Skeletal muscle satellite cell (primary cell): ENCODE data around the gene PEX11A.

ENCODE experiments used
- H3K27me3 ChIP-seq: 2 replicates; pipeline ENCODE4 v1.7.0; 2013; ENCODE audit warnings: low read length; ENCODE audit not compliant: control insufficient read depth, insufficient read depth
- H3K36me3 ChIP-seq: 2 replicates; pipeline ENCODE4 v1.7.0; 2013; ENCODE audit warnings: mild to moderate bottlenecking, control low read depth, low read length; ENCODE audit not compliant: insufficient read depth
- H3K4me1 ChIP-seq: 2 replicates; pipeline ENCODE4 v1.7.0; 2013; ENCODE audit warnings: low read length; ENCODE audit not compliant: control insufficient read depth, insufficient read depth
- H3K4me2 ChIP-seq: 2 replicates; pipeline ENCODE4 v1.7.0; 2013; ENCODE audit warnings: mild to moderate bottlenecking, low read length
- H3K4me3 ChIP-seq: 2 replicates; pipeline ENCODE4 v1.7.0; 2013; ENCODE audit warnings: low read length
- H3K9ac ChIP-seq: 2 replicates; pipeline ENCODE4 v1.7.0; 2013; ENCODE audit warnings: mild to moderate bottlenecking, low read depth, low read length, moderate library complexity
- H3K9me3 ChIP-seq: replicated peaks from 2 replicates; pipeline ENCODE4 v1.7.0; 2013; ENCODE audit warnings: mild to moderate bottlenecking, control low read depth, low read length

Gene PEX11A

DNA sequence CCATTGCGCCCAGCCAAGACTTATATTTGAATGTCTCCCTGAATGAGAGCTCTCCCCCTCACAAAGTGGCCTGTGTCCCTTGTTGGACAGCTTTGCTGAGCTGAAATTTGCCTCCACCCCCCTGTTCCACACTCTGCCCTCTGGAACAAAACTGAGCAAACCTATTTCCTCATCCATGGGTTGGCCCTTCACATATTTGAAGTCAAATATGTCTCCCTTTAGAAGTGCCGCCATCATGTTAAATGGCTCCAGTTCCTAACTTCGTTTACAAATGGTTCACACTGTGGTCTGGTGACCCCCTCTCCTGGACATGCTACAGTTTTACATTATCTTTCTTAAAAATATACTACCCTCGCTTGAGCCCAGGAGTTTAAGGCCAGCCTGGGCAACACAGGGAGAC is 16.0 kb downstream of the PEX11A start:
- Histone ChIP-seq H3K4me1 (peaks cover 6% of the 10 kb centered on the region), H3K9me3 (no peaks in the 10 kb centered on the region), H3K36me3 (no peaks in the 10 kb centered on the region), H3K4me2 (no peak overlapping the region), H3K9ac (no peak overlapping the region), H3K27me3 (no peaks in the 10 kb centered on the region), H3K4me3 (no peak overlapping the region)

- Histone ChIP-seq H3K36me3 (no peaks in the 10 kb centered on the region), H3K9me3 (no peaks in the 10 kb centered on the region), H3K9ac (no peak overlapping the region), H3K4me2 (no peak overlapping the region), H3K4me1 (peaks cover 3% of the 10 kb centered on the region), H3K27me3 (no peaks in the 10 kb centered on the region), H3K4me3 (no peak overlapping the region)
These were observed 17.4 kb downstream of the PEX11A start for GRCh38 chr15:89673165-89673512.

- no peaks in the 10 kb centered on the region for H3K27me3 ChIP-seq
- H3K9ac ChIP-seq, result no peak overlapping the region
- no peak overlapping the region for H3K4me2 ChIP-seq
These were observed 18.1 kb downstream of the PEX11A start for GRCh38 chr15:89672221-89673164.

GRCh38 chr15:89671687-89672086 is 18.9 kb downstream of the PEX11A start:
- Histone ChIP-seq H3K9me3 (no peaks in the 10 kb centered on the region), H3K9ac (no peak overlapping the region), H3K4me1 (peaks cover 3% of the 10 kb centered on the region), H3K27me3 (no peaks in the 10 kb centered on the region), H3K36me3 (no peaks in the 10 kb centered on the region), H3K4me2 (no peak overlapping the region), H3K4me3 (no peak overlapping the region)

More at GRCh38 chr15:89672221-89673164, 18.1 kb downstream of the PEX11A start:
- no peaks in the 10 kb centered on the region for H3K36me3 ChIP-seq
- H3K4me1 ChIP-seq, result peaks cover 3% of the 10 kb centered on the region
- no peaks in the 10 kb centered on the region for H3K9me3 ChIP-seq
- H3K4me3 ChIP-seq, result no peak overlapping the region

- H3K36me3 ChIP-seq, result no peaks in the 10 kb centered on the region
- no peaks in the 10 kb centered on the region for H3K27me3 ChIP-seq
- no peak overlapping the region for H3K4me2 ChIP-seq
- H3K4me1 ChIP-seq, result peaks cover 3% of the 10 kb centered on the region
- H3K9me3 ChIP-seq, result no peaks in the 10 kb centered on the region
- H3K4me3 ChIP-seq, result no peak overlapping the region
- no peak overlapping the region for H3K9ac ChIP-seq
These were observed 19.5 kb downstream of the PEX11A start for GRCh38 chr15:89670971-89671560.

- Histone ChIP-seq H3K9me3 (no peaks in the 10 kb centered on the region), H3K36me3 (no peaks in the 10 kb centered on the region), H3K4me2 (no peak overlapping the region), H3K27me3 (no peaks in the 10 kb centered on the region), H3K9ac (no peak overlapping the region), H3K4me3 (no peak overlapping the region), H3K4me1 (peaks cover 13% of the 10 kb centered on the region)
These were observed 20.6 kb downstream of the PEX11A start for GRCh38 chr15:89669941-89670340.

DNA sequence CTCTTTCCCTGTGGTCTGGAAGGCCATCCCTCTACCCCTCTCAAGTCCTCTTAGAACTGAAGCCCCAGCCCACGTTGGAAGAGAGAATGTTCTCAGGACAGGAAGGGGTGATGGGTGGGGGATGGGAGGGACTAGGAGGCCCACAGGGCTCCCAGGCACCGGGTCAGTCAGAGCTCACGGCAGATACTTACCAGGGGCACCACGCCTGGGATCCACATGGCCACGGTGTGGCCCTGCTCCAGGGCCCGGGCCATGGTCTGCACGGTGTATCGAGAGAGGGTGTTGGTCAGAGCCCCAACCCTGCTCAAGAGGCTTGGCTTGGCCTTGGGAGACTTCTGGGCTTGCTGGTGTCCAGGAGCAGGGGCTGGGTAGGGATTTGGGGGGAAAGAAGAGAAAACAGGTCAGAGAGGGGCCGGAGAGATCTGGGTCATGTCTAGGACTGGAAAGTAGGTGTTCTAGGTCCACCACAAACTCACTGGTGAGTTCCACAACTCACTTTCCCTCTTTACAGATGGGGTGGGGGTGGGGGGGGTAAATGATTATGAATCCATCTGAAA is 21.2 kb downstream of the PEX11A start:
- H3K9ac ChIP-seq, result no peak overlapping the region
- H3K4me1 ChIP-seq, result peaks cover 18% of the 10 kb centered on the region
- no peaks in the 10 kb centered on the region for H3K9me3 ChIP-seq
- H3K36me3 ChIP-seq, result no peaks in the 10 kb centered on the region
- no peak overlapping the region for H3K4me3 ChIP-seq
- no peak overlapping the region for H3K4me2 ChIP-seq
- H3K27me3 ChIP-seq, result no peaks in the 10 kb centered on the region

DNA sequence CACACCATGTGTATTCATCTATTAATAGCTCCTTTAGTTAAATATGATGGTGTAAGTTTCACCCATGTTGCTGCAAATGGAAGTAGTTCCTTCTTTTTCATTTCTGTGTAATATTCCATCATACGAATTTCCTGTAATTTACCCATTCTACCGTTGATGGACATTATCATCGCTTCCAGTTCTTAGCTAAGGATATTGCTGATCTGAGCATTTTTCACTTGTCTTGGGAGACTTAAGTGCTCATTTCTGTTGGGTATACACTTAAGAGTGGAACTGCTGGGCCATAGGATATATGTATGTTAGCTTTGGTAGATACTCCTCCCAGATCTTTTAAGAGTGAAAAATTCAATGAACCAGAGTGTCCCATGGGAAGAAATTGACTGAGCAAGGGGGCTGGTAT is 22.4 kb downstream of the PEX11A start:
- Histone ChIP-seq H3K27me3 (no peaks in the 10 kb centered on the region), H3K9ac (no peak overlapping the region), H3K4me3 (no peak overlapping the region), H3K9me3 (no peaks in the 10 kb centered on the region), H3K36me3 (no peaks in the 10 kb centered on the region), H3K4me1 (peaks cover 21% of the 10 kb centered on the region), H3K4me2 (no peak overlapping the region)

DNA sequence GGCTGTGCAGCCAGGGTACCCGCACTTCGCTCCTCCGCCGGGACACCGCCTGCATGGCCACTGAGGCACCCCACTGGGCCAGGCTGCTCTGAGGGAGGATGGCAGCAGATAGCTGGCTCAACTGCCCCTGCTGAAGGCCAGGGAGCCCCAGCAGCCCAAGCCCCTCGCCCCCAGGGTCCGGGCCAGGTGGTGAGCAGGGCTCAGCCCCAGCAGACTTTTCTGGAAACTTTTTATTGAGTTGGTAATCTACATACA is 22.9 kb downstream of the PEX11A start:
- Histone ChIP-seq H3K9ac (no peak overlapping the region), H3K27me3 (no peaks in the 10 kb centered on the region), H3K4me3 (no peak overlapping the region), H3K4me2 (no peak overlapping the region), H3K9me3 (no peaks in the 10 kb centered on the region), H3K36me3 (no peaks in the 10 kb centered on the region), H3K4me1 (peaks cover 27% of the 10 kb centered on the region)

- H3K4me2 ChIP-seq, result no peak overlapping the region
- no peaks in the 10 kb centered on the region for H3K27me3 ChIP-seq
- no peaks in the 10 kb centered on the region for H3K36me3 ChIP-seq
- H3K4me3 ChIP-seq, result no peak overlapping the region
- H3K9me3 ChIP-seq, result no peaks in the 10 kb centered on the region
- peaks cover 29% of the 10 kb centered on the region for H3K4me1 ChIP-seq
- no peak overlapping the region for H3K9ac ChIP-seq
These were observed 23.5 kb downstream of the PEX11A start for GRCh38 chr15:89666858-89667705.

DNA sequence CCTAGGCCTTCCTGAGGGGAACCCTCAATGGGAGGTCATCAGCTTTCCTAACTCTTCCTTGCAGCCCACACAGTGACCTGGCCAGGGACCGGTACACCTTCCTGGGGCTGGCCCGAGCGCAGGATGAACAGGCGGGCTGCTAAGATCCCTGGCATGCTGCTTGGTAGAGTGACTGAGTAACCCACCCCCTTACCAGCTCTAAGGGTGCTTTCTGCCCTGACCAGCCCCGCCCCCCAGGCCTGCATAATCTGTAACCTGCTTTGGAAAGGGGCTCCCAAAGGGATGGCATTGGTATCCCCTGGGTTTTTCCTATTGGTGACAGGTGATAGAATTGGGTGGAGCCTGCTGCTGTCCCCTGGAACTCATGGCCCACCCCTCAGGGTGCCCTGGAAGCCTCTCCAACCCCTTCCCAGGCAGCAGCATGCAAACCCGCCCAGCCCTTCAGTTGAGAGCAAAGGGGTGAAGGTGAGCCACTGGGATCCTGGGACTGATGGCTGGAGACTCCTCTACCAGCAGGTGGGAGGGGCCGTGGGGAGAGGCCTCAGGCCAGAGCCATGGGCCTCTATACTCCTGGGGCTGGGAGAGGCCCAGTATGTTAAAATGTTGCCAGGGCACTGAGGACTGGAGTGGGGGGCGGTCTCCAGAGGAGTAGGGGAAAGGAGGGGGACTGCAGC is 24.2 kb downstream of the PEX11A start:
- no peaks in the 10 kb centered on the region for H3K36me3 ChIP-seq
- no peaks in the 10 kb centered on the region for H3K9me3 ChIP-seq
- peak overlapping the region; percentile 79 for H3K9ac ChIP-seq
- H3K4me2 ChIP-seq, result peak overlapping the region; percentile 81
- peaks cover 31% of the 10 kb centered on the region for H3K4me1 ChIP-seq
- H3K4me3 ChIP-seq, result no peak overlapping the region
- no peaks in the 10 kb centered on the region for H3K27me3 ChIP-seq
